Liver (tissue), 9 donors: ENCODE data around the gene DSCAM. TPM values are rescaled to one million over a fixed set of nuclear protein-coding genes. Genes with fewer than 3 reads are reported as not detected.

Source experiments
- DNase-seq: peaks from one replicate; pipeline ENCODE4 v3.0.0-alpha.2; 2017; ENCODE audit warnings: low spot score
- H3K27ac ChIP-seq, 2 donors: one replicate each; pipeline ENCODE4 v1.7.0; 2013; ENCODE audit warnings: inconsistent platforms in 2 of 2, low read length in 2 of 2, control low read depth in 1 of 2, low read depth in 1 of 2, mild to moderate bottlenecking in 1 of 2
- H3K27me3 ChIP-seq, 4 donors: one replicate each; pipeline versions ENCODE4 v1.6.1 to v1.7.0; 2013; ENCODE audit warnings: low read length in 3 of 4, inconsistent platforms in 1 of 4, mild to moderate bottlenecking in 1 of 4, moderate library complexity in 1 of 4; ENCODE audit not compliant: control insufficient read depth in 4 of 4, insufficient read depth in 4 of 4
- H3K36me3 ChIP-seq, 4 donors: one replicate each; pipeline versions ENCODE4 v1.6.1 to v1.7.0; 2013; ENCODE audit warnings: low read length in 3 of 4, mild to moderate bottlenecking in 3 of 4, low read depth in 1 of 4, moderate library complexity in 1 of 4; ENCODE audit not compliant: control insufficient read depth in 4 of 4, insufficient read depth in 3 of 4
- H3K4me1 ChIP-seq, 4 donors: one replicate each; pipeline versions ENCODE4 v1.6.1 to v1.7.0; 2013; ENCODE audit warnings: low read length in 3 of 4, mild to moderate bottlenecking in 3 of 4, moderate library complexity in 1 of 4; ENCODE audit not compliant: control insufficient read depth in 4 of 4, insufficient read depth in 4 of 4
- H3K4me3 ChIP-seq, 3 donors: one replicate each; pipeline versions ENCODE4 v1.6.1 to v1.7.0; 2013; ENCODE audit warnings: low read length in 3 of 3, control low read depth in 1 of 3, low read depth in 1 of 3, mild to moderate bottlenecking in 1 of 3
- H3K9ac ChIP-seq, 2 donors: one replicate each; pipeline ENCODE4 v1.7.0; 2013; ENCODE audit warnings: low read length in 2 of 2, mild to moderate bottlenecking in 2 of 2, moderate library complexity in 2 of 2, control low read depth in 1 of 2, low read depth in 1 of 2
- H3K9me3 ChIP-seq, 4 donors: one replicate each; pipeline versions ENCODE4 v1.6.1 to v1.7.0; 2013; ENCODE audit warnings: low read length in 3 of 4; ENCODE audit not compliant: control insufficient read depth in 4 of 4
- CTCF ChIP-seq: fragments of 150-350 bp; IDR thresholded peaks from 2 replicates; pipeline ENCODE4 v1.5.1; 2017; ENCODE audit warnings: improper control_type of control experiment, low read depth, low read length; ENCODE audit not compliant: missing input control
- EGR1 ChIP-seq, 2 donors: IDR thresholded peaks; 2 replicates each; pipeline ENCODE4 v1.6.1; 2016 to 2018; ENCODE audit warnings: antibody characterized with exemption in 2 of 2, low read depth in 2 of 2
- FOXA1 ChIP-seq: IDR thresholded peaks from 2 replicates; pipeline ENCODE4 v1.6.1; 2016; ENCODE audit warnings: antibody characterized with exemption
- FOXA2 ChIP-seq: IDR thresholded peaks from 2 replicates; pipeline ENCODE4 v1.6.1; 2016; ENCODE audit warnings: antibody characterized with exemption
- GABPA ChIP-seq, 2 donors: IDR thresholded peaks in 1 of 2; conservative IDR thresholded peaks in 1 of 2; 2 replicates each; pipeline ENCODE4 v1.6.1; 2016; ENCODE audit warnings: antibody characterized with exemption in 2 of 2, mild to moderate bottlenecking in 1 of 2, moderate library complexity in 1 of 2
- HNF4A ChIP-seq, 2 donors: conservative IDR thresholded peaks; 2 replicates each; pipeline ENCODE4 v1.6.1; 2016; ENCODE audit warnings: antibody characterized with exemption in 2 of 2, mild to moderate bottlenecking in 2 of 2
- HNF4G ChIP-seq: IDR thresholded peaks from 2 replicates; pipeline ENCODE4 v1.6.1; 2016; ENCODE audit warnings: antibody characterized with exemption
- JUND ChIP-seq, 2 donors: IDR thresholded peaks; 2 replicates each; pipeline ENCODE4 v1.6.1; 2016; ENCODE audit warnings: antibody characterized with exemption in 2 of 2
- NR2F2 ChIP-seq: IDR thresholded peaks from 2 replicates; pipeline ENCODE4 v1.6.1; 2016; ENCODE audit warnings: antibody characterized with exemption
- RAD21 ChIP-seq, 2 donors: IDR thresholded peaks; 2 replicates each; pipeline ENCODE4 v1.6.1; 2016; ENCODE audit warnings: antibody characterized with exemption in 2 of 2, mild to moderate bottlenecking in 2 of 2
- REST ChIP-seq: IDR thresholded peaks from 2 replicates; pipeline ENCODE4 v1.6.1; 2016; ENCODE audit warnings: antibody characterized with exemption, mild to moderate bottlenecking
- SP1 ChIP-seq: IDR thresholded peaks from 2 replicates; pipeline ENCODE4 v1.6.1; 2018; ENCODE audit warnings: antibody characterized with exemption, mild to moderate bottlenecking
- TAF1 ChIP-seq: conservative IDR thresholded peaks from 2 replicates; pipeline ENCODE4 v1.6.1; 2016; ENCODE audit warnings: antibody characterized with exemption, mild to moderate bottlenecking
- YY1 ChIP-seq: IDR thresholded peaks from 2 replicates; pipeline ENCODE4 v1.6.1; 2016; ENCODE audit warnings: antibody characterized with exemption, mild to moderate bottlenecking
- WGBS: extraction: QIAGEN DNeasy Blood & Tissue Kit; methylation state at CpG from one replicate; pipeline ENCODE4 v1.1.7; 2013; 5-methylcytosine and 5-hydroxymethylcytosine counted together
- polyA plus RNA-seq, 2 donors: library from polyadenylated mRNA; stranded (reverse) in 1 of 2; unstranded in 1 of 2; fragments of 200-250 nt in 1 of 2; fragments of >200 nt in 1 of 2; fragmentation: Nextera tagmentation in 1 of 2; extraction: Ambion mirVana in 1 of 2; gene quantifications; one replicate each; pipeline versions ENCODE4 v1.2.1 to v1.2.3, GENCODE V29; 2013 to 2015
- total RNA-seq, 2 donors: library from RNA; depleted of rRNA; stranded (reverse); fragments of >200 nt; gene quantifications; one replicate each; pipeline ENCODE4 v1.2.3, GENCODE V29; 2014
- TF ChIP-seq, protein P1 (sequence below): IDR thresholded peaks from 2 replicates; pipeline ENCODE4 v1.6.1; 2016; ENCODE audit warnings: antibody characterized with exemption
- TF ChIP-seq, protein P2 (sequence below): IDR thresholded peaks from 2 replicates; pipeline ENCODE4 v1.6.1; 2016; ENCODE audit warnings: antibody characterized with exemption
- donor health status: healthy.
- donor health status: healthy.
- donor health status: healthy.
- donor health status: healthy.
- donor health status: healthy.

DSCAM gene
- total and polyA plus RNA-seq, 4 donors = 0.02 to 0.23 (median 0.10) TPM

- no peak for TF ChIP-seq HNF4A (conservative IDR thresholded peaks at IDR 0.05)
These were observed 358.0 kb downstream of the DSCAM start (continued) for GRCh38 chr21:40489001-40489400.

GRCh38 chr21:40481764-40482163 is 365.2 kb downstream of the DSCAM start:
- H3K4me3 ChIP-seq = no peak overlapping the region
- peaks cover 0 to 2% (median 0%) of the 10 kb centered on the region in 4 donors for H3K27me3 ChIP-seq
- no peak for DNase-seq
- no peaks in the 10 kb centered on the region for H3K4me1 ChIP-seq
- no peaks in the 10 kb centered on the region for H3K9me3 ChIP-seq
- 85% methylated on average over 9 of the region's 9 CpGs for WGBS
- no peaks in the 10 kb centered on the region for H3K36me3 ChIP-seq
- TF ChIP-seq NR2F2 (no peak), RAD21 (IDR thresholded peaks at IDR 0.05) (no peak), SP1 (no peak), EGR1 (IDR thresholded peaks at IDR 0.05; ENCODE audit: low read depth in 2 of 2) (no peak), YY1 (no peak), TAF1 (no peak), REST (no peak), HNF4A (conservative IDR thresholded peaks at IDR 0.05) (no peak), GABPA (IDR thresholded peaks at IDR 0.05 in 1 of 2, conservative IDR thresholded peaks at IDR 0.05 in 1 of 2) (no peak), FOXA1 (no peak), CTCF (no peak), FOXA2 (no peak), HNF4G (no peak)
- TF ChIP-seq, protein P1, sequence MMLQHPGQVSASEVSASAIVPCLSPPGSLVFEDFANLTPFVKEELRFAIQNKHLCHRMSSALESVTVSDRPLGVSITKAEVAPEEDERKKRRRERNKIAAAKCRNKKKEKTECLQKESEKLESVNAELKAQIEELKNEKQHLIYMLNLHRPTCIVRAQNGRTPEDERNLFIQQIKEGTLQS = no peak
- TF ChIP-seq, protein P2, sequence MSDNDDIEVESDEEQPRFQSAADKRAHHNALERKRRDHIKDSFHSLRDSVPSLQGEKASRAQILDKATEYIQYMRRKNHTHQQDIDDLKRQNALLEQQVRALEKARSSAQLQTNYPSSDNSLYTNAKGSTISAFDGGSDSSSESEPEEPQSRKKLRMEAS = no peak
- no peak overlapping the region for H3K9ac ChIP-seq
- no peak overlapping the region for H3K27ac ChIP-seq

- DNase-seq = no peak
- Histone ChIP-seq H3K27ac (no peak overlapping the region), H3K9me3 (no peaks in the 10 kb centered on the region), H3K36me3 (no peaks in the 10 kb centered on the region), H3K4me1 (no peaks in the 10 kb centered on the region), H3K9ac (no peak overlapping the region), H3K27me3 (no peaks in the 10 kb centered on the region), H3K4me3 (no peak overlapping the region)
- WGBS = 92% methylated on average over 15 of the region's 15 CpGs
- TF ChIP-seq HNF4G (no peak), HNF4A (conservative IDR thresholded peaks at IDR 0.05) (no peak), JUND (IDR thresholded peaks at IDR 0.05) (no peak), GABPA (IDR thresholded peaks at IDR 0.05 in 1 of 2, conservative IDR thresholded peaks at IDR 0.05 in 1 of 2) (no peak), FOXA2 (no peak), EGR1 (IDR thresholded peaks at IDR 0.05; ENCODE audit: low read depth in 2 of 2) (no peak), TAF1 (no peak), REST (no peak), SP1 (no peak), FOXA1 (no peak), NR2F2 (no peak), CTCF (no peak), YY1 (no peak), RAD21 (IDR thresholded peaks at IDR 0.05) (no peak)
- TF ChIP-seq, protein P2 = no peak
- TF ChIP-seq, protein P1 = no peak
These were observed 372.4 kb downstream of the DSCAM start for GRCh38 chr21:40474513-40474912.
